ENCODE data around the gene CTNS.
A peak's percentile ranks its signal among the peaks of the same experiment; 100 is the strongest.
"Not testable (repeated sequence)": the region's sequence is repeated elsewhere in the genome, so short reads cannot be mapped to it uniquely, and the experiment has no call there.

The CTNS gene

DNA sequence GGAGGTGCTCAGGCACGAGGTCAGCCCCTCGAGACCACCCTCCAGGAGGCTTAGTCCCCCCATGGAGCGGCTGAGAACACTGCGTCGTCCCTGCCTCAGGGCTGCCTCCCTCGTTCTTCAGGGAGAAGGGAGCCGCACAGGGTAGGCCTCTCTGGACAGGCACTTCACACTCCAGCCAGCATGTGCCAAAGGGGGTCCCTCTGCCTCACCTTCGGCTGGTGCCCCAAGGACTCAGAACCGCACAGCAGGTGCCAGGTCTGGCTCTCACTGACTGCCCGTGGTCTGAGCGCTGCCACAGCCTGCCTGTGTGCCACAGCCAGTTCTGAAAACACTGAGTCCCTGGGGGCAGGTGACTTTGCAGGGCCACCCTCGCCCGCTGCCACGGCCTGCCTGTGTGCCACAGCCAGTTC, 52.3 kb downstream of the CTNS start:
- no peak for DNase-seq

DNA sequence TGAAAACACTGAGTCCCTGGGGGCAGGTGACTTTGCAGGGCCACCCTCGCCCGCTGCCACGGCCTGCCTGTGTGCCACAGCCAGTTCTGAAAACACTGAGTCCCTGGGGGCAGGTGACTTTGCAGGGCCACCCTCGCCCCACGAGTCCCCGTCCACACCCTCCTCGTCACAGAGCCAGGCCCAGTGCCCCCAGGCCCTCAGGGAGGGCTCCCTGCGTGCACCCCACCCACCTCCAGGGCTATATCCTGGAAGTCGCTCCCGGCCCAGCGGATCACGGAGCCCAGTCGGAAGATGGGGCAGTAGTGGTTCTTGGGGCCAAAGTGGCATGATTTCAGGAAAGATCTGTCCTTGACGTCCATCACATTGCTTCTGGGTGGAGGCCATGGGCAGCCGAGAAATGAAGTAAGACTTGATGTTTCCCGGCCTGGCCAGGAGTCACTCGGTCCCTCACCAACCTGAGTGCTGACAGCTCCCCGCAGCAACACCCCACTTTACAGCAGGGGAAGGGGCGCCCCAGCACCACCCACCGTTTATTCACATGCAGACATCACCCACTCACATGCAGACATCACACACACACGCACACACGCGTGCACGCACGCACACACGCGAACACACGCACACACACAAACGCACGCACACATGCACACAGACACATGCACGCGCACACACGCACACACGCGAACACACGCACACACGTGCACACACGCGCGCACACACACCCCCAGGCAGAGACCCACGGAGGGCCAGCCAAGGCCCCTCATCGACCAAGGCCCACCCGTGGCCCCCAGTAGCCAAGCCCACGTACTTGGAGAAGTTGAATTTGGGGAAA, 52.9 kb downstream of the CTNS start:
- no peak for DNase-seq

DNA sequence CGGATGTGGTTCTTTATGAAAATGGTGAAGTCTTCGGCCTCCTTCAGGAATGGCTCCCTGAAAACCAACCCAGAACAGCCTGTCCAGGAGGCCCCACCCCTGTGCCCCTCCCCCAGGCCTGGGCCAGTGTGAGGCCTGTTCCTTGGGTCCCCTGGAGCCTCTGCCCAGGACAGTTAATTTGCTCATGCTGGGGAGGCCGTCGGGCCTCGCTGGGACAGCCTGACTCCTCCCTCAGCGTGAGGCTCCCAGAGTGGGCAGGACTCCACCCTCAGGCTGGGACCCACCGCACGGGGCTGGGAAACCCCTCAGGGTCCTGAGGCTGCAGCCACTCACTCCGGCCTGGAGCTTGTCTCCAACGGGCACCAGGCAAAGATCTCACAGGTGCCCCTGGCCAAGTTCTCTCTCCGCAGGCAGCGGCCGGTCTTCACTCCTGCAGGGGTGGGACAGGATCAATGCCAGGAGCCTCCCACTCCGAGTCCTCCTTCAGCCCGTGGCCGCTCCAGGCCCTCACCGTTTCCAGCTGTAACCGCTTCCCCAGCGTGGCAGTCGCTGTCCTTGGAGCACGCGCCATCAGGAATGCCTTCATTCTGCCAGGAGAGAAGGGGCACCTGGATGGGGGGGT, 53.6 kb downstream of the CTNS start:
- DNase-seq = no peak

DNA sequence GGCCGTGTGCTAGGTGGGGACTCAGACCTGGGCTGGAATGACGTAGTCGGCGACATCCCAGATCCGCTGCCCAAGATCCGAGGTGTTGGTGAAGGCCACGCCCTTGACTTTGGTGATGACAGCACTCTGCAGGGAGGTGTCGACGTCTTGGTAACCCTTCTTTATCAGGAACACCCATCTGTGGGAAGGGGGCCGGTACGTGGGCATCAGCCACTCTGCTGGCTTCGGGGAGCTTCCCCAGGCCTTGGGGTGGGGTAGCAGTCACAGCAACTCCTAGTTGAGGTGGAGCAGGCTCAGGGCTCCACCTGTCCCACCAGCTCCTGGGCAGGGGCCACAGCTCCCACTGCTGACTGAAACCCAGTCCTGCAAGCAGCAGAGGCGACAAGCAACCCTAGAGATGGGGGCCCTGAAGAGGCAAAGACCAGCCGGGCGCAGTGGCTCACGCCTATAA, 55.1 kb downstream of the CTNS start:
- DNase-seq = no peak

DNA sequence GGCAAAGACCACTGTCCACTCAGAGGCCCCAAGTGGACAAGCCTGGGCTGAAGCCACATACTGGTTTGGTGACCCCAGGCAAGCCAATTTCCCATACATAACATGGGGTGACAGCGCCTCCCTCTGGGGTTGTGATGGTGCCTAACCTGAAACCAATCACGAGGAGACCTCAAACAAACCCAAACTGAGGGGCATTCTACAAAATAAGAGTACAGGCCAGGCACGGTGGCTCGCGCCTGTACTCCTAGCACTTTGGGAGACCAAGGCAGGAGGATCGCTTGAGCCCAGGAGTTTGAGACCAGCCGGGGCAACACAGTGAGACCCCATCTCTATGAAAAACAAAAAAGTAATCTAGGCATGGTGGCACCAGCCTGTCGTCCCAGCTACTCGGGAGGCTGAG, 55.8 kb downstream of the CTNS start:
- DNase-seq = no peak

DNA sequence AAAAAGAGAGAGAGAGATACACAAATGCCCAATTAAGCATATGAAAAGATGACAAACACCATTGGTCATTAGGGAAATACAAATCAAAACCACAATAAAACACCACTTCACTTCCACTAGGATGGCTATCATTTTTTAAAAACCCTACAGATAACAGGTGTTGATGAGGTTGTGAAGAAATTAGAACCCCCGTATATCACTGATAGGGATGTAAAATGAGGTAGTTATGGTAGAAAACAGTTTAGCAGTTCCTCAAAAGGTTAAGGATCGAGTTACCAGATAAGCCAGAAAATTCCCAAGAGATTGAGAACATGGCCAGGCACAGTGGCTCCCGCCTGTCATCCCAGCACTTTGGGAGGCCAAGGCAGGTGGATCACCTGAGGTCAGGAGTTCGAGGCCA, 56.6 kb downstream of the CTNS start:
- no peak for DNase-seq

DNA sequence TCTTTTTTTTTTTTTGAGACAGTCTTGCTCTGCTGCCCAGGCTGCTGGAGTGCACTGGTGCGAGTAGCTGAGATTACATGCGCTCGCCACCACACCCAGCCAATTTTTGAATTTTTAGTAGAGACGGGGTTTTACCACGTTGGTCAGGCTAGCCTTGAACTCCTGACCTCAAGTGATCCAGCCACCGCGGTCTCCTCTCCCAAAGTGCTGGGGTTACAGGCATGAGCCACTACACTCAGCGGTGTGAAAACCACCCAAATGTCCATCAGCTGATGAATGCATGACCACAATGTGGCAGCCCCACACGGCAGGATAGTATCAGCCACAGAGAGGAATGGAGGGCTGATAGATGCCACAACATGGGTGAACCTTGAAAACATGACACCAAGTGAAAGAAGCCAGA, 57.3 kb downstream of the CTNS start:
- DNase-seq = peak; percentile 38

DNA sequence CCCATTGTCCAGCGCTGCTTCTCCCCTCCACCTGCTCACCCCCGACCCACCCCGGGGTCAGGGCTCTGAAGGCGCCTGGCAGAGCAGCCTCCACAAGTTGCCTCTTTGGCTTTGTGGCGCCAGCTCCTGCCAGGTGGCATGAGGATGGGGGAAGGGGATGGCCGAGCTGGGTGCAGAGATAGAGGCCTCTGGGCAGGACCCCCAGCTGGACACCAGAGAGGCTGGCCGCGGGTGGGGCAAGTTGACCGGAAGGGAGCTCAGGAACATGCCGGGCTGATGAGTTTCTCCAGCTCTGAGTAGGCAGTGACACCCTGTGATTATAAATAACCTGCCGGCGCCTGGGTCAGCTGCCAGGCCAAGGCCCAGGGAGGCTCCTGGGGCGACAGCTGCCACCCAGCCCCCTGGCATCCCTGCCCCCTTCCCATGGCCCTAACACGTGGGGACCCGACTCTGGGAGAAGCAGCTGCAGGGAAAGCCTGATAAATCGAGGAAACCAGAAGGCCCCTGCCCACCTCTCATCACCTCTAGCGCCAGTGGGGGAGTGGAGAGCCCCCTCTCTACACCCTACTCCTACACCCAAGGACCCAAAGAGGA, 58.7 kb downstream of the CTNS start:
- no peak for DNase-seq

DNA sequence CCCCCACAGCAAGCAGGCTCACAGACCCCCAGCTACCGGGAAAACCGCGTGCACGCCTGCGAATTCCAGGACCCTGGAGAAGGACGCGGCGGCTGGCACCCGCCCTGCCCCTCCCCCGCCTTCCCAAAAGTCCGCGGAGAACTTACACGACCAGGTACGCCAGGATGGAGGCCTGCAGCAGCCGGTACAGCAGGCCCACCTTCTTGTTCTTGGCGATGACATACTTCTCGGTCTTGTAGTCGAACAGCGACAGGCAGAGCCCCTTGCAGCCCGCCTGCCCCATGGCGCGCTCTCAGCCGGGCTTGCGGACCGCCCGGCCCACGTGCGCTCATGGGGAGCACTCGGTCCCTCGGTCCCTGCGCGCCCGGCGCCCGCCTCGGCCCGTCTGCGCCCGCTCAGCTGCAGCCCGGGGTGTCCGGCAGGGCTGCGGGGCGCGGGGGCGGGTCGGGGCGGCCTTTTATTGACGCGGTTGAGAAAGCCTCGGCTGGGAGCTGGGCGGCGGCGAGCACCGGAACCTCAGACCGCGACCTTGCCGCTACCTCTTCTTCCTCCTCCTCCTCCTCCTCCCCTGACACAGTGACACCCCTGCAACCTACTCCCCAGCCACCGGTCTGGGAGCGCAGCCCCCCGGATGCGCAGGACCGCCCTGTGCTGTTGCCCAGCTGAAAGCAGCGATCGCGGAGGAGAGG, 59.3 kb downstream of the CTNS start, which contains the start of gene P2RX5:
TSS of gene P2RX5 (minus strand) at position 433 of the 689 bp plus-strand sequence. CDS start at position 283, 150 bp downstream.
- DNase-seq = peak; percentile 32

DNA sequence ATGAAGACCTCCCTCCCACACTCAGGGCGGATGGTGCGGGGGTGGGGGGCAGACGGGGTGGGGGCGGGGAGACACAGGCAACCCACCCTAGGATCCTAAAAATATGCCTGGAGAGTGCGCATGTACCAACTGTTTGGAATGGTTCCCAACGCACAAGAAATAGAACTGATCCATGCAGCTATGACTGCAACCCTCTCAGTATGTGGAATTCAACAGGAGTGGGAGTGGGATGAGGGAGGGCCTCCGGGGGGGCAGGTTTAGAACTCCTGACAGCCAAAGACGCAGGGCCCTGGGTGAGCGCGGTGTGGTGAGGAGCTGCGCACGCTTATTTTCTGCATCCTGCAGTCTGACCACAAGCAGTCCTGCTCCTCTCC, 60.5 kb downstream of the CTNS start:
- no peak for DNase-seq

DNA sequence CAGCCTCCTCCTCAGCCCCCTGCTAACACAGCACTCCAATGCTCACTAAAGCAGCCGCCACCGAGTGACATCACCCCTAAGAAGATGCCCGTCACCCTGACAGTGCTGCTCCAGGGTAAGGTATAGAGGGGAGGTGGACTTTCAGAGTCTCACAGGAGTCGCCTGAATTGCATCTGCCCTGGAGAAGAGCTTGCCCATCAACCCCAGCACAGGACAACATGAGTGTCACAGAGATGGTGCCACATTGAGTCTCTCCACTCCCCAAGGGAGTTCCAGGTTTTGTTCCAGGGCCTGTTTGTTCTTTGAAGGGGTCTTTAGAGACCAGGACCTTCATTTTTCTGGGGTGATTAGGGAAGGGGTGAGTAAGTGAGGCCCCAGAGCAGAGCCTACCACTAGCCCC, 61.6 kb downstream of the CTNS start:
- no peak for DNase-seq

DNA sequence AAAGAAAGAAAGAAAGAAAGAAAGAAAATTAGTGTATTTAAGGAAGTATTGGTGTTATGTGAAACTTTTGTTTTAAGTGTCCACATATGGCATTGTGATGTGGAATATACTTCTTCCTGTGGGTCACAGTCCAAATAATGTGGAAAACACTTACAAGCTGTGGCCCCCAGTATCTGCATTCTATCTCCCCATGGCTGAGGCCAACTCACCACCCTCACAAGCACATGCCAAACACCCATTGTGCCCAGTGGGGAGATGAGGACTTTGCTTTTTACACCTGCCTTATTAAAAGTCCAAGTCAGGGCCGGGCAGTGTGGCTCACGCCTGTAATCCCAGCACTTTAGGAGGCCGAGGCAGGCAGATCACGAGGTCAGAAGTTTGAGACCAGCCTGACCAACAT, 63.4 kb downstream of the CTNS start:
- DNase-seq = no peak

DNA sequence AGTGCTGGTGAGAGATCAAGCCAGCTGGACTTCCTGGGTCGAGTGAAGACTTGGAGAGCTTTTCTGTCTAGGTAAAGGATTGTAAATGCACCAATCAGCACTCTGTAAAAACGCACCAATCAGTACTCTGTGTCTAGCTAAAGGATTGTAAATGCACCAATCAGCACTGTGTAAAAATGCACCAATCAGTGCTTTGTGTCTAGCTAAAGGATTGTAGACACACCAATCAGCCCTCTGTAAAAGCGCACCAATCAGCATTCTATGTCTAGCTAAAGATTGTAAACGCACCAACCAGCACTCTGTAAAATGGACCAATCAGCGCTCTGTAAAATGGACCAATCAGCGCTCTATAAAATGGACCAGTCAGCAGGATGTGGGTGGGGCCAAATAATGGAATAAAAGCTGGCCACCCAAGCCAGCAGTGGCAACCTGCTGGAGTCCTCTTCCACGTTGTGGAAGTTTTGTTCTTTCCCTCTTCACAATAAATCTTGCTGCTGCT, 65.5 kb downstream of the CTNS start:
- not testable (repeated sequence) for DNase-seq

DNA sequence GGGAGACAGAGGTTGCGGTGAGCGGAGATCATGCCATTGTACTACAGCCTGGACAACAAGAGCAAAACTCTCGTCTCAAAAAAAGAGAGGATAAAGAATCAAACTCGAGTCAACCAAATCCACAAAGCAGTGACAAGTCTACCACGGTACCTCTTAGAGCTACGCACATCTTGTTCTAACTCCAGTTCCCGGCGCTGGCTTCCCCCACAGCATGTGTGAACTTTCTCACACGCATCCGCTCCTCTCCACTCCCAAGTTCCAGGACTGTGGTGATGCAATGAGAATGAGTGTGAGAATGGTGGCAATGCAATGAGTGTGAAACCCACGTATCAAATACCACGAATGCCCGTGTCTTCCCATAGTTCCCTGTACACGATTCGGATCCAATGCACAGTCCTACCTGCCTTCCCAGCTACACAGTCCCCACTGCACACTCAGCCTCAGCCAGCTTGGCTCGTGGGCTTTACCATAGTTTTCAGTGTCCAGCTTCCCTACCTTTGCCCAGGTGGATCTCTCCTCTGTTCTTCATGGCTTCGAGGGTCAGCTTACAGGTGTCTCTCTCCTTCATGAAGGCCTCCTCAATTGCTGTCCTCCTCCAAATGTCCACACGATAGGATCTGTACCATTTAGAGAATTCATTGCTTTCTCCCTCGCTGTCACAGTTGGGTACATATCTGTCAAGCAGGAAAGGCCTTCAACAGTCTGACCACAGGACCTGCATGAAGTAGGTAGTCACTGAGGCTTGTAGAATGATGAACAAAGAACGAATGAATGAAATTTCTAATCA, 68.6 kb downstream of the CTNS start:
- no peak for DNase-seq

DNA sequence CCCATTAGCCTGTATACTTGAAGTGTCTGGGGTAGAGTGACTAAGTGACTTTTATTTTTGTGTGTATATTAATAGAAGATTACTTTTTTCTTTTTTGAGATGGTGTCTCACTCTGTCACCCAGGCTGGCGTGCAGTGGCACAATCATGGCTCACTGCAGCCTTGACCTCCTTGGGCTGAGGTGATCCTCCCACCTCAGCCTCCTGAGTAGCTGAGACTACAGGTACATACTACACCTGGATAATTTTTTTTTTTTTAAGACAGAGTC, 69.1 kb downstream of the CTNS start:
- DNase-seq = not testable (repeated sequence)

DNA sequence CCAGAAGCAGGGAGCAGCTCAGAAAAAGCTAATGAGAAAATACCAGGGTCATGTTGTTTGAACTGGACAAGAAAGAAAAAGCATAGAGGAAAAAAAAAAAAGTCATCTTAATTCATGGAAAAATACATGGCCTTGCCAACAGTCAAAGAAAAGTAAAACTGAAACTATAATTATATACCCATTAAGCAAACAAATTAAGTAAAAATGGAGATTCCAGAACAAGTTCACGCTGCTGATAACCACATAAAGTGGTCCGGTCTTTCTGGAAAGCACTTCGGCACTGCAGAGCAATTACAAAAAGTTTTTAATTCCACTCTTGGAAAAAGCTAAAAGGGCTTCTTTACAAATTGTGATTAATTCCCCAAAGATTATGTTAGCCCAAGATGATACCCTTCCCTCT, 71.8 kb downstream of the CTNS start:
- DNase-seq = no peak

DNA sequence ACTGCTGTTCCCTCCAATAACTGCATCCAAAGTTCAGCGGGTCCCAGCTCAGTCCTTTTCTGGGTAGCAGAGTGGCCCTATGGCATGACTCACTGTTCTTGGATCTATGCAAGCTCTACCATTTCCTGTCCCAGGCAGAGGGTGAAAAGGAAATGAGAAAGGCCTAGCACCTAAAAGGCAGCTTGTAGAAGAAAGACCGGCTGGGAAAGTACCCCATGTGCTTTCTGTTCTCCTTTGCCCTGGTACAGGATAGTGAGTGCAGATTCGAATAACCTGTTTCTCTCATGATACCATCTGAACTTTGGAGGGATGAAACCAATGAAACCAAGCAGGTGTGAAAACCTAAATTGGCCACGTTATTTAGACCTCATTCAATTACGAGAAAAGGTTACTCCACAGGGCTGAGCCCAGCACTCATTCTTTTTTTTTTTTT, 74.4 kb downstream of the CTNS start:
- peak; percentile 82 for DNase-seq
